Ishikawa (cell line): Measurements from ENCODE around the gene CACNA1F.

Source experiments
- CEBPB ChIP-seq: IDR thresholded peaks from 2 replicates; pipeline ENCODE4 v1.6.1; 2012
- CREB1 ChIP-seq: IDR thresholded peaks from 2 replicates; pipeline ENCODE4 v1.6.1; 2012; ENCODE audit warnings: low read depth
- EGR1 ChIP-seq: IDR thresholded peaks from 2 replicates; pipeline ENCODE4 v1.6.1; 2012
- EP300 ChIP-seq: IDR thresholded peaks from 2 replicates; pipeline ENCODE4 v1.6.1; 2012; ENCODE audit warnings: borderline replicate concordance
- FOXM1 ChIP-seq: IDR thresholded peaks from 2 replicates; pipeline ENCODE4 v1.6.1; 2012; ENCODE audit warnings: low read depth, borderline replicate concordance
- MAX ChIP-seq: IDR thresholded peaks from 2 replicates; pipeline ENCODE4 v1.6.1; 2012
- NFIC ChIP-seq: IDR thresholded peaks from 2 replicates; pipeline ENCODE4 v1.6.1; 2012
- RAD21 ChIP-seq: IDR thresholded peaks from 2 replicates; pipeline ENCODE4 v1.6.1; 2012; ENCODE audit warnings: low read depth
- REST ChIP-seq: IDR thresholded peaks from 2 replicates; pipeline ENCODE4 v1.6.1; 2012; ENCODE audit warnings: low read depth, mild to moderate bottlenecking
- TAF1 ChIP-seq: IDR thresholded peaks from 2 replicates; pipeline ENCODE4 v1.6.1; 2012; ENCODE audit warnings: low read depth, mild to moderate bottlenecking
- TCF12 ChIP-seq: IDR thresholded peaks from 2 replicates; pipeline ENCODE4 v1.6.1; 2012; ENCODE audit warnings: low read depth
- TEAD4 ChIP-seq: IDR thresholded peaks from 2 replicates; pipeline ENCODE4 v1.6.1; 2012
- USF1 ChIP-seq: IDR thresholded peaks from 2 replicates; pipeline ENCODE4 v1.6.1; 2012
- YY1 ChIP-seq: IDR thresholded peaks from 2 replicates; pipeline ENCODE4 v1.6.1; 2012; ENCODE audit warnings: low read depth
- ZBTB7A ChIP-seq: IDR thresholded peaks from 2 replicates; pipeline ENCODE4 v1.6.1; 2012; ENCODE audit warnings: low read depth

Gene CACNA1F

GRCh38 chrX:49254639-49255038 lies 21.5 kb upstream of the CACNA1F start:
- TF ChIP-seq NFIC, result no peak
- TF ChIP-seq TAF1, result no peak
- no peak for TF ChIP-seq CEBPB
- no peak for TF ChIP-seq YY1
- TF ChIP-seq EGR1, result no peak
- no peak for TF ChIP-seq REST
- no peak for TF ChIP-seq FOXM1
- no peak for TF ChIP-seq RAD21
- no peak for TF ChIP-seq TEAD4
- TF ChIP-seq ZBTB7A, result no peak
- TF ChIP-seq MAX, result no peak
- TF ChIP-seq USF1, result no peak
- TF ChIP-seq TCF12, result no peak
- TF ChIP-seq EP300, result no peak
- TF ChIP-seq CREB1, result no peak

- TF ChIP-seq CEBPB (no peak), MAX (no peak), YY1 (no peak), NFIC (no peak), TCF12 (no peak), EP300 (no peak), ZBTB7A (no peak), FOXM1 (no peak), REST (no peak), EGR1 (no peak), TAF1 (no peak), USF1 (no peak), TEAD4 (no peak), CREB1 (no peak), RAD21 (no peak)
Measured at GRCh38 chrX:49251325-49251724, 18.2 kb upstream of the CACNA1F start.

- TF ChIP-seq MAX, result no peak
- TF ChIP-seq ZBTB7A, result no peak
- TF ChIP-seq TCF12, result no peak
- TF ChIP-seq TEAD4, result no peak
- TF ChIP-seq EP300, result no peak
- no peak for TF ChIP-seq YY1
- TF ChIP-seq REST, result no peak
- TF ChIP-seq NFIC, result no peak
Measured at GRCh38 chrX:49250578-49250977, 17.4 kb upstream of the CACNA1F start.

- TF ChIP-seq USF1 (no peak), RAD21 (no peak), CEBPB (no peak), REST (no peak), TAF1 (no peak), YY1 (no peak), CREB1 (no peak)
Measured at GRCh38 chrX:49250066-49250465, 16.9 kb upstream of the CACNA1F start.
